ENCODE results near the gene IL13RA1. TPM values are rescaled to one million over a fixed set of nuclear protein-coding genes. Genes with fewer than 3 reads are reported as not detected.
A peak's percentile ranks its signal among the peaks of the same experiment; 100 is the strongest.

IL13RA1 gene
- total and polyA plus RNA-seq, 2 of the 13 experiments (the other 11 are each of a cell fraction or from before 2014, with no cell fraction given): 56.6 to 73.5 TPM

DNA sequence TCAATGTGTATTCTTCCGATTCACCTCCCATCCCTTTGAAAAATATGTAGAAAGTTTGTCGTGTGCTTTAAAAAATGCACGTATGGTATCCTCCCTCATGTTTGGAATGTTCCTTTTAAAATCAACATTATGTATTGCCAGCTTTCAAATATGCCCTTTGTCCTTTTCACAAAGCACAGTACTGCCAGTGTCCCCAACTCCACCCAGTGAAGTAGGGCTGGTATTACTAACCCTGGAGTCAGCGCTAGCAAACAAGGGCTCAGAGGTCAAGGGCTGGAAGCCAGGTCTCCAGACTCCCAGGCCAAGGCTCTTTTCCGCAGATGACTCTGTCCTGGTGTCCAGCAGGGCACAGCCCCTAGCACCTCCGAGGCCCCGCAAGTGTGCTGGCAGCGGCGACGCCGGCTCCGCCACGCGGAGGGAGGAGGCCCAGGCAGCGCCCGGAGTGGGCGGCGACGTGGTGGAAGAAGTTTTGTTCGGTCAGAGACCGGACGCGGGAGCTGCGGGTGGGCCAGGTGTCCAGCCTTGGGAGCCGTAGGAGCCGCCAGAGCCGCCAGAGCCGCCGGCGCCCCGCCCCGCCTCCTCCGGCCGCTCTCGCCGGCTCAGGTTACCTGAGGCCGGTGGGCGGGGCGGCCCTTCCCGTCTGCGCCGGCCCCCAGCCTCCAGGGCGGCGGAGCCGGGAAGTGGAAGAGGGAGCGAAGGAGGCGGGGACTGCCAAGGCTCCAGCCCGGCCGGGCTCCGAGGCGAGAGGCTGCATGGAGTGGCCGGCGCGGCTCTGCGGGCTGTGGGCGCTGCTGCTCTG is at the start of gene IL13RA1 (continued):
- TF ChIP-seq, protein P1, sequence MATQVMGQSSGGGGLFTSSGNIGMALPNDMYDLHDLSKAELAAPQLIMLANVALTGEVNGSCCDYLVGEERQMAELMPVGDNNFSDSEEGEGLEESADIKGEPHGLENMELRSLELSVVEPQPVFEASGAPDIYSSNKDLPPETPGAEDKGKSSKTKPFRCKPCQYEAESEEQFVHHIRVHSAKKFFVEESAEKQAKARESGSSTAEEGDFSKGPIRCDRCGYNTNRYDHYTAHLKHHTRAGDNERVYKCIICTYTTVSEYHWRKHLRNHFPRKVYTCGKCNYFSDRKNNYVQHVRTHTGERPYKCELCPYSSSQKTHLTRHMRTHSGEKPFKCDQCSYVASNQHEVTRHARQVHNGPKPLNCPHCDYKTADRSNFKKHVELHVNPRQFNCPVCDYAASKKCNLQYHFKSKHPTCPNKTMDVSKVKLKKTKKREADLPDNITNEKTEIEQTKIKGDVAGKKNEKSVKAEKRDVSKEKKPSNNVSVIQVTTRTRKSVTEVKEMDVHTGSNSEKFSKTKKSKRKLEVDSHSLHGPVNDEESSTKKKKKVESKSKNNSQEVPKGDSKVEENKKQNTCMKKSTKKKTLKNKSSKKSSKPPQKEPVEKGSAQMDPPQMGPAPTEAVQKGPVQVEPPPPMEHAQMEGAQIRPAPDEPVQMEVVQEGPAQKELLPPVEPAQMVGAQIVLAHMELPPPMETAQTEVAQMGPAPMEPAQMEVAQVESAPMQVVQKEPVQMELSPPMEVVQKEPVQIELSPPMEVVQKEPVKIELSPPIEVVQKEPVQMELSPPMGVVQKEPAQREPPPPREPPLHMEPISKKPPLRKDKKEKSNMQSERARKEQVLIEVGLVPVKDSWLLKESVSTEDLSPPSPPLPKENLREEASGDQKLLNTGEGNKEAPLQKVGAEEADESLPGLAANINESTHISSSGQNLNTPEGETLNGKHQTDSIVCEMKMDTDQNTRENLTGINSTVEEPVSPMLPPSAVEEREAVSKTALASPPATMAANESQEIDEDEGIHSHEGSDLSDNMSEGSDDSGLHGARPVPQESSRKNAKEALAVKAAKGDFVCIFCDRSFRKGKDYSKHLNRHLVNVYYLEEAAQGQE (IDR thresholded peaks at IDR 0.05; ENCODE audit: borderline replicate concordance in 1 of 2, low read depth in 1 of 2, low read length in 2 of 2): no peak
- TF ChIP-seq ASH2L (IDR thresholded peaks at IDR 0.05; ENCODE audit: insufficient read length, low read depth, low read length): peak; percentile 19
- peak; percentile 64; the same call in 1 of the 2 replicates for TF ChIP-seq ZNF280D (CRISPR knock-in tag; IDR thresholded peaks at IDR 0.05)
- TF ChIP-seq ZNF333 (CRISPR knock-in tag; IDR thresholded peaks at IDR 0.05; ENCODE audit: borderline replicate concordance): no peak
- peak; percentile 75; the same call in 1 of the 2 replicates for TF ChIP-seq PHF21A (CRISPR knock-in tag; IDR thresholded peaks at IDR 0.05)
- TF ChIP-seq, protein P2, sequence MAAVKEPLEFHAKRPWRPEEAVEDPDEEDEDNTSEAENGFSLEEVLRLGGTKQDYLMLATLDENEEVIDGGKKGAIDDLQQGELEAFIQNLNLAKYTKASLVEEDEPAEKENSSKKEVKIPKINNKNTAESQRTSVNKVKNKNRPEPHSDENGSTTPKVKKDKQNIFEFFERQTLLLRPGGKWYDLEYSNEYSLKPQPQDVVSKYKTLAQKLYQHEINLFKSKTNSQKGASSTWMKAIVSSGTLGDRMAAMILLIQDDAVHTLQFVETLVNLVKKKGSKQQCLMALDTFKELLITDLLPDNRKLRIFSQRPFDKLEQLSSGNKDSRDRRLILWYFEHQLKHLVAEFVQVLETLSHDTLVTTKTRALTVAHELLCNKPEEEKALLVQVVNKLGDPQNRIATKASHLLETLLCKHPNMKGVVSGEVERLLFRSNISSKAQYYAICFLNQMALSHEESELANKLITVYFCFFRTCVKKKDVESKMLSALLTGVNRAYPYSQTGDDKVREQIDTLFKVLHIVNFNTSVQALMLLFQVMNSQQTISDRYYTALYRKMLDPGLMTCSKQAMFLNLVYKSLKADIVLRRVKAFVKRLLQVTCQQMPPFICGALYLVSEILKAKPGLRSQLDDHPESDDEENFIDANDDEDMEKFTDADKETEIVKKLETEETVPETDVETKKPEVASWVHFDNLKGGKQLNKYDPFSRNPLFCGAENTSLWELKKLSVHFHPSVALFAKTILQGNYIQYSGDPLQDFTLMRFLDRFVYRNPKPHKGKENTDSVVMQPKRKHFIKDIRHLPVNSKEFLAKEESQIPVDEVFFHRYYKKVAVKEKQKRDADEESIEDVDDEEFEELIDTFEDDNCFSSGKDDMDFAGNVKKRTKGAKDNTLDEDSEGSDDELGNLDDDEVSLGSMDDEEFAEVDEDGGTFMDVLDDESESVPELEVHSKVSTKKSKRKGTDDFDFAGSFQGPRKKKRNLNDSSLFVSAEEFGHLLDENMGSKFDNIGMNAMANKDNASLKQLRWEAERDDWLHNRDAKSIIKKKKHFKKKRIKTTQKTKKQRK (IDR thresholded peaks at IDR 0.05; ENCODE audit: low read length): no peak
- no peak for TF ChIP-seq KAT7 (CRISPR knock-in tag; IDR thresholded peaks at IDR 0.05; ENCODE audit: borderline replicate concordance)
- no peak for TF ChIP-seq ZSCAN20 (CRISPR knock-in tag; IDR thresholded peaks at IDR 0.05; ENCODE audit: borderline replicate concordance)
- TF ChIP-seq ZNF788 (CRISPR knock-in tag; IDR thresholded peaks at IDR 0.05; ENCODE audit: borderline replicate concordance): no peak
- no peak for TF ChIP-seq ZNF232 (CRISPR knock-in tag; IDR thresholded peaks at IDR 0.05; ENCODE audit: borderline replicate concordance)
- TF ChIP-seq TAF15 (IDR thresholded peaks at IDR 0.05; ENCODE audit: low read depth, low read length, poor library complexity, severe bottlenecking): no peak
- peak; percentile 59; the same call in 1 of the 2 replicates for TF ChIP-seq NFIC (IDR thresholded peaks at IDR 0.05; ENCODE audit: low read length)
- no peak for TF ChIP-seq ZNF564 (CRISPR knock-in tag; IDR thresholded peaks at IDR 0.05)
- peak; percentile 64; the same call in 1 of the 2 replicates for TF ChIP-seq NR2C2 (CRISPR knock-in tag; IDR thresholded peaks at IDR 0.05; ENCODE audit: borderline replicate concordance)
- no peak for TF ChIP-seq ZMAT5 (CRISPR knock-in tag; IDR thresholded peaks at IDR 0.05; ENCODE audit: borderline replicate concordance, low read depth)
- TF ChIP-seq MXI1 (IDR thresholded peaks at IDR 0.05; ENCODE audit: borderline replicate concordance, low read depth, low read length): no peak
- TF ChIP-seq ZNF510 (CRISPR knock-in tag; IDR thresholded peaks at IDR 0.05; ENCODE audit: low read depth): no peak
